22Rv1 (cell line): ENCODE measurements around the gene HOXA10.
A peak's percentile ranks its signal among the peaks of the same experiment; 100 is the strongest.

Source experiments
- H3K27ac ChIP-seq: fragments of 450-650 bp; 2 replicates; pipeline ENCODE4 v1.5.1; 2017
- CTCF ChIP-seq: fragments of 450-650 bp; IDR thresholded peaks from 2 replicates; pipeline ENCODE4 v1.5.1; 2017; ENCODE audit warnings: mild to moderate bottlenecking
- ZFX ChIP-seq: fragments of 450-650 bp; IDR thresholded peaks from 2 replicates; pipeline ENCODE4 v1.6.1; 2017; ENCODE audit warnings: antibody characterized with exemption, borderline replicate concordance

The HOXA10 gene

GRCh38 chr7:27214239-27214950 lies 40.3 kb upstream of the HOXA10 start:
- H3K27ac ChIP-seq: no peak overlapping the region
- no peak for TF ChIP-seq ZFX
- no peak for TF ChIP-seq CTCF

GRCh38 chr7:27213433-27214238 lies 39.5 kb upstream of the HOXA10 start:
- TF ChIP-seq CTCF: no peak
- no peak for TF ChIP-seq ZFX
- H3K27ac ChIP-seq: no peak overlapping the region

- H3K27ac ChIP-seq: no peak overlapping the region
- TF ChIP-seq ZFX (no peak), CTCF (no peak)
These were observed 38.6 kb upstream of the HOXA10 start for GRCh38 chr7:27212497-27213432.

- H3K27ac ChIP-seq: no peak overlapping the region
These were observed 37.7 kb upstream of the HOXA10 start for GRCh38 chr7:27211764-27212204.

GRCh38 chr7:27211084-27211446 lies 36.9 kb upstream of the HOXA10 start:
- H3K27ac ChIP-seq: no peak overlapping the region
- TF ChIP-seq CTCF (no peak), ZFX (no peak)

More at GRCh38 chr7:27211764-27212204, 37.7 kb upstream of the HOXA10 start:
- TF ChIP-seq ZFX: no peak
- TF ChIP-seq CTCF: no peak

- TF ChIP-seq ZFX (no peak), CTCF (peak; percentile 95)
- no peak overlapping the region for H3K27ac ChIP-seq
These were observed 36.4 kb upstream of the HOXA10 start for GRCh38 chr7:27210441-27211083.
